K562 treated with DMSO at 1 percent for 4 hours (cell line): ENCODE measurements around the gene ATP13A4. TPM values are rescaled to one million over a fixed set of nuclear protein-coding genes. Genes with fewer than 3 reads are reported as not detected.

Source experiments
- total RNA-seq: library from RNA; unstranded; fragments of 300-600 nt; gene quantifications from 2 replicates; pipeline ENCODE4 v1.2.3, GENCODE V29; 2022; ENCODE audit not compliant: insufficient read depth

ATP13A4 gene
- total RNA-seq = not detected in 2 replicates

GRCh38 chr3:193554811-193555210, at the start of gene ATP13A4:
Gene ATP13A4 (minus strand): TSS chr3:193554895. CDS start chr3:193554799, 96 bp downstream.

GRCh38 chr3:193592841-193593667, 38.4 kb upstream of the ATP13A4 start, which contains the start of gene OPA1:
Gene OPA1 (plus strand): TSS chr3:193593208. CDS start chr3:193593378, 170 bp downstream.

GRCh38 chr3:193378706-193379105, 176.0 kb downstream of the ATP13A4 start, which contains the start of gene ATP13A5:
Gene ATP13A5 (minus strand): TSS chr3:193378753. CDS start chr3:193378725, 28 bp downstream.

Other genes with a start within 250 kb of the ATP13A4 start
- gene ATP13A5, start 176.1 kb downstream of the ATP13A4 start, total RNA-seq = not detected in 2 replicates
- gene OPA1, start 38.3 kb upstream of the ATP13A4 start, total RNA-seq = 25.2 and 27.9 TPM in 2 replicates